K562 (cell line): ENCODE data around the gene ZNF385D.

Experiments used
- ELK1 ChIP-seq: sonication (generic); formaldehyde crosslinking; IDR thresholded peaks from 2 replicates; pipeline ENCODE4 v1.8.1; 2022; ENCODE audit warnings: missing genetic modification reagents
- FUS ChIP-seq: fragments of 200-400 bp; formaldehyde crosslinking; optimal IDR thresholded peaks from 2 replicates; pipeline ENCODE3; 2017; ENCODE audit warnings: low read depth, low read length
- KDM4B ChIP-seq, 2 experiments: fragments of 450-650 bp in 1 of 2; sonication (generic) in 1 of 2; IDR thresholded peaks; 2 replicates each; pipeline ENCODE4 v1.6.1; 2016 to 2017; ENCODE audit warnings: borderline replicate concordance in 2 of 2, antibody characterized with exemption in 1 of 2, low read depth in 1 of 2, mild to moderate bottlenecking in 1 of 2
- PKNOX1 ChIP-seq: fragments of 450-650 bp; IDR thresholded peaks from 2 replicates; pipeline ENCODE4 v1.6.1; 2016
- POLR2A ChIP-seq: fragments of 450-650 bp; conservative IDR thresholded peaks from 2 replicates; pipeline ENCODE4 v1.6.1; 2016
- POLR2AphosphoS5 ChIP-seq: IDR thresholded peaks from 2 replicates; pipeline ENCODE4 v1.6.1; 2011; ENCODE audit warnings: mild to moderate bottlenecking, low read depth, low read length, moderate library complexity; ENCODE audit not compliant: control insufficient read depth, insufficient read depth
- RFX5 ChIP-seq: IDR thresholded peaks from 2 replicates; pipeline ENCODE4 v1.6.1; 2011; ENCODE audit warnings: low read depth, mild to moderate bottlenecking, improper control_type of control experiment, low read length
- SMAD4 ChIP-seq: fragments of 250-450 bp; sonication (Bioruptor Pico); conservative IDR thresholded peaks from 2 replicates; pipeline ENCODE4 v1.8.0; 2021; ENCODE audit warnings: inconsistent platforms, mild to moderate bottlenecking, moderate library complexity
- SMARCA4 ChIP-seq: fragments of 450-650 bp; IDR thresholded peaks from 2 replicates; pipeline ENCODE4 v1.6.1; 2016
- TFAP4 ChIP-seq: sonication (generic); formaldehyde crosslinking; IDR thresholded peaks from 2 replicates; pipeline ENCODE4 v1.8.0; 2022; ENCODE audit warnings: missing genetic modification reagents, mild to moderate bottlenecking, moderate library complexity, borderline replicate concordance
- YBX1 ChIP-seq: fragments of 450-650 bp; IDR thresholded peaks from 2 replicates; pipeline ENCODE4 v1.7.1; 2016; ENCODE audit warnings: mild to moderate bottlenecking
- ZNF785 ChIP-seq: fragments of 250-450 bp; sonication (Bioruptor Pico); IDR thresholded peaks from 2 replicates; pipeline ENCODE4 v1.4.0; 2020; ENCODE audit warnings: mild to moderate bottlenecking

GRCh38 chr3:21477541-21478288 lies 273.3 kb downstream of the ZNF385D start:
- TF ChIP-seq SMAD4 (CRISPR knock-in tag): no peak
- no peak for TF ChIP-seq ZNF785
- no peak for TF ChIP-seq PKNOX1
- no peak for TF ChIP-seq POLR2AphosphoS5
- TF ChIP-seq RFX5: no peak
- no peak for TF ChIP-seq SMARCA4
- no peak for TF ChIP-seq TFAP4 (CRISPR knock-in tag)
- no peak for TF ChIP-seq FUS
- no peak for TF ChIP-seq ELK1 (CRISPR knock-in tag)
- TF ChIP-seq POLR2A: no peak
- no peak for TF ChIP-seq YBX1
- no peak for TF ChIP-seq KDM4B (IDR thresholded peaks at IDR 0.05; ENCODE audit: borderline replicate concordance in 2 of 2, low read depth in 1 of 2)
